Esophagus squamous epithelium (tissue), 4 donors: Measurements from ENCODE around the gene SYTL3.

ENCODE experiments used
- POLR2A ChIP-seq, 4 donors: fragments of 450-650 bp; IDR thresholded peaks; one replicate each; pipeline ENCODE4 v1.6.1; 2017; ENCODE audit warnings: antibody characterized with exemption in 4 of 4, mild to moderate bottlenecking in 4 of 4, moderate library complexity in 3 of 4
- TF ChIP-seq, protein P1 (sequence below), 6 experiments: fragments of 450-650 bp in 4 of 6; fragments of 200-600 bp in 2 of 6; sonication (generic) in 2 of 6; IDR thresholded peaks; one replicate each; pipeline ENCODE4 v1.5.1; 2016 to 2019; ENCODE audit warnings: antibody characterized with exemption in 6 of 6, mild to moderate bottlenecking in 4 of 6, moderate library complexity in 4 of 6

DNA sequence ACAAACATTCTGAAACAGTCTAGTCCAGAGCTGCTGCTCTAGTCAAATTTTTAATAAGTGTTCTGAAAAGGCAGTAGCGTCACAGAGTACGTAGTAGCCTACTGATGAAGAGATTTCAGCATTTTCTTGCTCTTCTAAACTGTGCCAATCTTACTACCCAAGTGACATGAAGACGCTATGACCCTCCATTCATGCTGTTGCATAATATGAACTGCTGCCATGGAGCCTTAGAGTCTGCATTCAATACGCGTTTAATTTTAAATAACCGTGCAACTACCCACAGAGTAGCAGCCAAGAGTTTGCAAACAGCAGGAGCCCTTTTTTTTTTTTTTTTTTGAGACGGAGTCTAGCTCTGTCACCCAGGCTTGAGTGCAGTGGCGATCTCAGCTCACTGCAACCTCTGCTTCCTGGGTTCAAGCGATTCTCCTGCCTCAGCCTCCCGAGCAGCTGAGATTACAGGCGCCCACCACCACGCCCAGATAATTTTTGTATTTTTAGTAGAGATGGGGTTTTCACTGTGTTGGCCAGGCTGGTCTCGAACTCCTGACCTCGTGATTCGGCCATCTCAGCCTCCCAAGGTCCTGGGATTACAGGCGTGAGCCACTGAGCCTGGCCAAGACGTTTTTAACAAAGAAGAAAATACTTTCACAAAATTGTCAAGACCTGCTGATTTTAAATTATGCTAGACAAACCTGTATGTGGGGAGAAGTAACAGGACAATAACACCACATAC lies 125.0 kb downstream of the SYTL3 start:
- TF ChIP-seq, protein P1, sequence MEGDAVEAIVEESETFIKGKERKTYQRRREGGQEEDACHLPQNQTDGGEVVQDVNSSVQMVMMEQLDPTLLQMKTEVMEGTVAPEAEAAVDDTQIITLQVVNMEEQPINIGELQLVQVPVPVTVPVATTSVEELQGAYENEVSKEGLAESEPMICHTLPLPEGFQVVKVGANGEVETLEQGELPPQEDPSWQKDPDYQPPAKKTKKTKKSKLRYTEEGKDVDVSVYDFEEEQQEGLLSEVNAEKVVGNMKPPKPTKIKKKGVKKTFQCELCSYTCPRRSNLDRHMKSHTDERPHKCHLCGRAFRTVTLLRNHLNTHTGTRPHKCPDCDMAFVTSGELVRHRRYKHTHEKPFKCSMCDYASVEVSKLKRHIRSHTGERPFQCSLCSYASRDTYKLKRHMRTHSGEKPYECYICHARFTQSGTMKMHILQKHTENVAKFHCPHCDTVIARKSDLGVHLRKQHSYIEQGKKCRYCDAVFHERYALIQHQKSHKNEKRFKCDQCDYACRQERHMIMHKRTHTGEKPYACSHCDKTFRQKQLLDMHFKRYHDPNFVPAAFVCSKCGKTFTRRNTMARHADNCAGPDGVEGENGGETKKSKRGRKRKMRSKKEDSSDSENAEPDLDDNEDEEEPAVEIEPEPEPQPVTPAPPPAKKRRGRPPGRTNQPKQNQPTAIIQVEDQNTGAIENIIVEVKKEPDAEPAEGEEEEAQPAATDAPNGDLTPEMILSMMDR (IDR thresholded peaks at IDR 0.05) = no peak
- TF ChIP-seq POLR2A (IDR thresholded peaks at IDR 0.05) = no peak
